ENCODE data around the gene PRPS1.
"Not testable (repeated sequence)": the region's sequence is repeated elsewhere in the genome, so short reads cannot be mapped to it uniquely, and the experiment has no call there.

PRPS1 gene

GRCh38 chrX:107627838-107628661 is at the start of gene PRPS1:
PRPS1 (plus strand) TSS chrX:107628510; CDS start chrX:107628629, 119 bp downstream.
- peak; percentile 84 to 87 for DNase-seq (ENCODE audit: low read depth in 2 of 2)

DNA sequence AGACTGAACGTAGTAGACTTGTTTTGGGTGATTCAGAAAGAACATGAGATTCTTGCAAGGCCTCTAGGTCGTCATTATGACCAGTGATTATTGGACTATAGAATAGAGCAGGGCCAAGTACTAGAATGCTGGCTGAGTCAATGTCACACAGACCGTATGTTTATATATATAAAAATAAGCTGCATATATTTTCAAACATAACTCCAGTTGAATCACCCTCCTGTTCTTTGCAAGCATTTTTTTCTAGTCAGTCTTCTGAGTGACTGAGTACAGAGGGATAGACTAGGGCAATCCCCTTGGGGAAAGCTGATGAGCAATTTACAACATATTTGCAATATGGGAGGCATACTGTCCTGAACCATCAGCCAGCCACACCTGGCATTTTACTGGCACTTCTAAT is 48.4 kb upstream of the PRPS1 start:
- DNase-seq (ENCODE audit: low read depth in 2 of 2) = no peak

GRCh38 chrX:107581923-107582322 is 46.4 kb upstream of the PRPS1 start:
- DNase-seq (ENCODE audit: low read depth in 2 of 2) = no peak

DNA sequence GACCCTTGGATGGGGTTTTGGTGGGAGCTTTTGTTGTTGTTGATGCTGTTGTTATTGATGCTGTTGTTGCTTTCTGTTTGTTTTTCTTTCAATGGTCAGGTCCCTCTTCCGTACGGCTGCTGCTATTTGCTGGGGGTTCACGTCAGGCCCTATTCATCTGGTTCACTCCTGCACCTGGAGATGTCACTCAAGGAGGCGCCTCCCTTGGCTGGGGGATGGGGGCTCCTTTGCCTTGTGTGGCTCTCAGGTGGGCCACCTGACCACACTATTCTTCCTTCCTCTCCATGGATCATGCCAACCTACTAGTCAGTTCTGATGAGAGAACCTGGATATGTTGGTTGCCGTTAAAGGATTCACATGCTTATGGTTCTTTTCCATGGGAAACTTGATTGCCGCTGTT is 39.1 kb upstream of the PRPS1 start:
- DNase-seq (ENCODE audit: low read depth in 2 of 2) = no peak

DNA sequence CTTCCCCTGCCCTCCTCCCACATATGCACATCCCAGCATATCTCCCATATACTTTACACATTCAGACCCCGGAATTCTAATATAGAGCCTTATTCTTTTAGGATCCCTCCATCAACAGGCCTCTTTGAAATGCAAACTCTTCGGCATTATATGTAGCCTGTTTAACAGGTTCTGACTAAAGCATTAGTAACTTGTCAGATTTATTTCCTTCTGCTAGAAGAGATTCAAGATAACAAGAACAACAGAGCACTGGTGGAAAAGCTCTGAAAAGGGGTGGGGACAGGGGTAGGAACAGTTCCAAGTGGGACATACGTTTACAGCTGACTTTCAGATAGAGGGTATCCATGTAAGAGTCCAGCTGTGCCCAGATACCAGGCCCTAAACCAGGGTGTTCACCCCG is 31.7 kb upstream of the PRPS1 start:
- no peak for DNase-seq (ENCODE audit: low read depth in 2 of 2)

- DNase-seq (ENCODE audit: low read depth in 2 of 2) = no peak
Observed at GRCh38 chrX:107597264-107597663, 31.0 kb upstream of the PRPS1 start.

GRCh38 chrX:107597791-107598190 is 30.5 kb upstream of the PRPS1 start:
- DNase-seq (ENCODE audit: low read depth in 2 of 2) = no peak

GRCh38 chrX:107599450-107599861 is 28.9 kb upstream of the PRPS1 start:
- DNase-seq (ENCODE audit: low read depth in 2 of 2) = no peak

DNA sequence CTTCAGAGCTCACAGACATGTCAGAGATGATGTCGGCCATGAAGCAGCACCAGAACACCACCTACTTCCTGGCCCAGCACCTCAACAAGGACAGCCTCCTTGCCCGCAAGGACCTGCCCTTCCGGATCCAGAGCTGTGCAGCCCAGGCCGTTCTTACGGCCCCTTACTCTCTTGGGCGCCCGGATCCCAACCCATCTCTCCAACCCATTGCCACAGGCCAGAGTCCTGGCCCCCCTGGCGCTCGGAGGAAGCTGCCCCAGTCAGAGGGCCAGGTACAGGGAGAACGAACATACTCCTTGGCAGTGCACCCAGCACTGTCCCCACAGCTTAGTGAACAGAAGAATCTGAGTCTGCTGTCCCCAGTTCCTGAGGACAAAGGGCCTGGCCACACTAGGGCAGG is 27.9 kb upstream of the PRPS1 start:
- no peak for DNase-seq (ENCODE audit: low read depth in 2 of 2)

GRCh38 chrX:107601326-107601725 is 27.0 kb upstream of the PRPS1 start:
- no peak for DNase-seq (ENCODE audit: low read depth in 2 of 2)

- no peak for DNase-seq (ENCODE audit: low read depth in 2 of 2)
Observed at GRCh38 chrX:107601759-107602158, 26.6 kb upstream of the PRPS1 start.

GRCh38 chrX:107602694-107603239 is 25.5 kb upstream of the PRPS1 start:
- no peak for DNase-seq (ENCODE audit: low read depth in 2 of 2)

GRCh38 chrX:107603429-107604159 is 24.7 kb upstream of the PRPS1 start:
- DNase-seq (ENCODE audit: low read depth in 2 of 2) = no peak

DNA sequence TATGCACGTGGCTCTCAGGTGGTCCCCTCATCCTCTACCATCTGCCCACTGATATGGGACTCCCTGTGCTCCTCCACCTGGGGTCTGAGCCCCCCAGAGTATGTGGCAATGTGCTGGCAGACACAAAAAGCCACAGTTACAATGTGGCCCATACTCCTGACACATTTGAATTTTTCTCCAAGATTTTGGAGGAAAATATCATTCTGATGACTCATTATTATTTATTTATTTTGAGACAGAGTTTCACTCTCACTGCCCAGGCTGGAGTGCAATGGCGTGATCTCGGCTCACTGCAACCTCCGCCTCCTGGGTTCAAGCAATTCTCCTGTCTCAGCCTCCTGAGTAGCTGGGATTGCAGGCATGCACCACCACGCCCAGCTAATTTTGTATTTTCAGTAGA is 19.2 kb upstream of the PRPS1 start:
- not testable (repeated sequence) for DNase-seq (ENCODE audit: low read depth in 2 of 2)

- no peak for DNase-seq (ENCODE audit: low read depth in 2 of 2)
Observed at GRCh38 chrX:107610667-107611066, 17.6 kb upstream of the PRPS1 start.

GRCh38 chrX:107619885-107620322 is 8.4 kb upstream of the PRPS1 start:
- no peak for DNase-seq (ENCODE audit: low read depth in 2 of 2)

- DNase-seq (ENCODE audit: low read depth in 2 of 2) = no peak
Observed at GRCh38 chrX:107624893-107625292, 3.4 kb upstream of the PRPS1 start.

DNA sequence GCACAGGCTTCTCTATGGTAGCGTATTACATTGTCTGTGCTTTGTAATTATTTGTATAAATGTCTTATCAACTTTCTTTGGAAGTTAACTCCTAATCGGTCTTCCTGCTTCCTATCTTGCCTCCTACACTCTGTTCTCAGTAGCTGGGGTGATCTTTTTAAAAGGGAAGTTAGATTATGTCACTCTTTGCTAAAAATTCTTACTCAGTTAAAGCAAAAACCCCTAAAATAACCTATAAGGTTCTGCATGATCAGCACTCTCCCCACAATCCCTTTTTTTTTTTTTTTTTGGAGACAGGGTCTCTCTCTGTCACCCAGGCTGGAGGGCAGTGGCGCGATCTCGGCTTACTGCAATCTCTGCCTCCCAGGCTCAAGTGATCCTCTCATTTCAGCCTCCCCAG is 2.6 kb upstream of the PRPS1 start:
- DNase-seq (ENCODE audit: low read depth in 2 of 2) = no peak

DNA sequence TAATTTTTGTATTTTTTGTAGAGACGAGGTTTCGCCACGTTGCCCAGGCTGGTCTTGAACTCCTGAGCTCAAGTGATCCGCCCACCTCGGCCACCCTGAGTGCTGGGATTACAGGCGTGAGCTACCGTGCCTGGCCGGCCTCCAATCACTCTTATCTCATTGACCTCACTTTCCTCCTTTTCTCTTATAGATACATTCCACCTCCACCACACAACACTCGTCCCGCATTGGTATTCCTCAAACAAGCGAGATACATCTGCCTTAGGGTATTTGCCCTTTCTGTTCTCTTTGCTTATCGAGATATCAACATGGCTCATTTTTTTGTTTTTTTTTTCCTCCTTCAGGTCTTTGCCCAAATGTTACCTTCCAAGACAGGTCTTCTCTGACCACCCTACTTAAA is 1.8 kb upstream of the PRPS1 start:
- no peak for DNase-seq (ENCODE audit: low read depth in 2 of 2)

DNA sequence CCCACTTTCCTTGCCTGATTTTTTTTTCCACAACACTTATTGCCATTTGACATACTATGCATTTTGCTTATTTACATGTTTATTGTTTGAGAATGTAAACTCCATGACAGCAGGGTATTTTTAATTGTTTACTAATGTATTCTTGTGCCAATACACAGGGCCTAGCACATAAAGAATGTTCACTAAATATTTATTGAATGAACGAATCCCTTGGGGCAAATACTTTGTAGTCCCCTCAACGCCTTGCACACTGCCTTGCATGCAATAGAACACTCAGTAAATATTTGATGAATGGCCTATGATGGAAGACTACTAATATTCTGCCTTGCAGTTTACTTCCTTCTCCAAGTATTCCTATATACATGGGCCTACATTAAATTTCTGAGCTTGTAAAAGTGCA is 1.4 kb upstream of the PRPS1 start:
- DNase-seq (ENCODE audit: low read depth in 2 of 2) = no peak

- DNase-seq (ENCODE audit: low read depth in 2 of 2) = peak; percentile 20 to 23
Observed at GRCh38 chrX:107628662-107629539, 591 bp downstream of the PRPS1 start.

- DNase-seq (ENCODE audit: low read depth in 2 of 2) = no peak
Observed at GRCh38 chrX:107629540-107629909, 1.2 kb downstream of the PRPS1 start.
